Psoas muscle (tissue), 8 donors: ENCODE data around the gene SENP7. TPM values are rescaled to one million over a fixed set of nuclear protein-coding genes. Genes with fewer than 3 reads are reported as not detected.
"Not testable (repeated sequence)": the region's sequence is repeated elsewhere in the genome, so short reads cannot be mapped to it uniquely, and the experiment has no call there.

Source experiments
- ATAC-seq, 4 donors: fragments of 200-7000 bp; cut with Tn5 transposase; one replicate each; pipeline ENCODE4 v1.9.1; 2020; ENCODE audit warnings: moderate library complexity in 3 of 4, mild to moderate bottlenecking in 2 of 4
- DNase-seq, 2 donors: peaks; one replicate each; pipeline ENCODE4 v3.0.0-alpha.2; 2020
- H3K27ac ChIP-seq: fragments of 200-600 bp; one replicate; pipeline ENCODE4 v1.8.0; 2022
- H3K27me3 ChIP-seq, 3 donors: fragments of 200-600 bp in 1 of 3; one replicate each; pipeline versions ENCODE4 v1.6.1 to v1.8.0; 2013 to 2022; ENCODE audit warnings: low read length in 2 of 3, mild to moderate bottlenecking in 2 of 3, moderate library complexity in 1 of 3; ENCODE audit not compliant: insufficient read depth in 3 of 3
- H3K36me3 ChIP-seq, 2 donors: fragments of 200-600 bp in 1 of 2; one replicate each; pipeline versions ENCODE4 v1.6.1 to v1.8.0; 2013 to 2022; ENCODE audit warnings: low read depth in 1 of 2, mild to moderate bottlenecking in 1 of 2, moderate library complexity in 1 of 2; ENCODE audit not compliant: insufficient read depth in 1 of 2
- H3K4me1 ChIP-seq: fragments of 200-600 bp; one replicate; pipeline ENCODE4 v1.8.0; 2022
- H3K4me3 ChIP-seq: fragments of 200-600 bp; one replicate; pipeline ENCODE4 v1.8.0; 2022; ENCODE audit warnings: mild to moderate bottlenecking
- H3K9me3 ChIP-seq: fragments of 200-600 bp; one replicate; pipeline ENCODE4 v1.8.0; 2022
- WGBS, 3 donors: extraction: QIAGEN DNeasy Blood & Tissue Kit; methylation state at CpG; one replicate each; pipeline versions ENCODE4 v1.1.6 to v1.1.7; 2013; 5-methylcytosine and 5-hydroxymethylcytosine counted together
- intact Hi-C, 2 donors: fragments of 100-400 bp; cut with DNase I; formaldehyde crosslinking; loops; one replicate each; pipeline versions ENCODE4 v1.11.0 to v1.14.2; 2022
- long read RNA-seq, 2 donors: library from polyadenylated mRNA; unstranded; transcript quantifications; one replicate each; pipeline ENCODE4 v2.0.0, GENCODE V29; 2021
- polyA plus RNA-seq, 3 donors: library from polyadenylated mRNA; stranded (reverse); fragments of 200-250 nt; gene quantifications; one replicate each; pipeline ENCODE4 v1.2.3, GENCODE V29; 2013
- total RNA-seq, 4 donors: library from RNA; stranded (reverse); fragmentation: NEBNext Ultra II Directional in 2 of 4; extraction: Animal tissue kit (Norgen Biotek cat#: 25700) in 2 of 4; gene quantifications; one replicate each; pipeline versions ENCODE4 v1.2.1 to v1.2.4, GENCODE V29; 2021 to 2023
- TF ChIP-seq, protein P1 (sequence below): fragments of 200-600 bp; IDR thresholded peaks from one replicate; pipeline ENCODE4 v1.8.0; 2022; ENCODE audit warnings: antibody characterized with exemption
- donor health status: healthy with polysubstance abuse.
- donor health status: DM: no; HTN: no; CAD: no; lungs with moderate emphysema.
- donor health status: Bipolar disorder and iron deficiency.
- donor health status: healthy.
- donor health status: DM: yes; HTN: yes; CAD: no.
- donor health status: DM: no; HTN: no; CAD: no.
- donor health status: DM: no; HTN: no; CAD: no.
- donor health status: DM: yes; HTN: yes; CAD: no.

SENP7 gene
- total RNA-seq = 1 to 10 TPM; 7.7 to 8.7 (median 8.2) TPM
- polyA plus RNA-seq = 1 to 10 TPM; 4.2 to 4.7 (median 4.4) TPM
- long read RNA-seq, donor 1, partial matches to known transcripts = 1 of 3 reads
- long read RNA-seq, donor 1, other reads (novel, unspliced or antisense) = 1 of 3 reads
- long read RNA-seq, donor 2, full-length matches to known transcripts = 5 of 8 reads
- long read RNA-seq, donor 2, partial matches to known transcripts = 1 of 8 reads
- long read RNA-seq, donor 2, other reads (novel, unspliced or antisense) = 2 of 8 reads

GRCh38 chr3:101512646-101513418 is at the start of gene SENP7:
Gene SENP7, minus strand, starts transcription at chr3:101513212. Its CDS starts 82 bp downstream, at chr3:101513130.
- TF ChIP-seq, protein P1, sequence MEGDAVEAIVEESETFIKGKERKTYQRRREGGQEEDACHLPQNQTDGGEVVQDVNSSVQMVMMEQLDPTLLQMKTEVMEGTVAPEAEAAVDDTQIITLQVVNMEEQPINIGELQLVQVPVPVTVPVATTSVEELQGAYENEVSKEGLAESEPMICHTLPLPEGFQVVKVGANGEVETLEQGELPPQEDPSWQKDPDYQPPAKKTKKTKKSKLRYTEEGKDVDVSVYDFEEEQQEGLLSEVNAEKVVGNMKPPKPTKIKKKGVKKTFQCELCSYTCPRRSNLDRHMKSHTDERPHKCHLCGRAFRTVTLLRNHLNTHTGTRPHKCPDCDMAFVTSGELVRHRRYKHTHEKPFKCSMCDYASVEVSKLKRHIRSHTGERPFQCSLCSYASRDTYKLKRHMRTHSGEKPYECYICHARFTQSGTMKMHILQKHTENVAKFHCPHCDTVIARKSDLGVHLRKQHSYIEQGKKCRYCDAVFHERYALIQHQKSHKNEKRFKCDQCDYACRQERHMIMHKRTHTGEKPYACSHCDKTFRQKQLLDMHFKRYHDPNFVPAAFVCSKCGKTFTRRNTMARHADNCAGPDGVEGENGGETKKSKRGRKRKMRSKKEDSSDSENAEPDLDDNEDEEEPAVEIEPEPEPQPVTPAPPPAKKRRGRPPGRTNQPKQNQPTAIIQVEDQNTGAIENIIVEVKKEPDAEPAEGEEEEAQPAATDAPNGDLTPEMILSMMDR = no peak
- H3K27ac ChIP-seq = peak within 1 kb of the TSS; percentile 90
- ATAC-seq = peak; percentile 83 to 93 (median 85)
- DNase-seq = peak; percentile 86 to 92
- H3K9me3 ChIP-seq = no peaks in the 10 kb centered on the region
- H3K36me3 ChIP-seq = no peaks in the 10 kb centered on the region
- H3K27me3 ChIP-seq = peaks cover 0 to 10% (median 0%) of the 10 kb centered on the region in 3 donors
- 0 to 1% (median 0%) methylated on average over 36 to 54 of the region's 54 CpGs for WGBS, 3 donors
- intact Hi-C loops = loop anchor here in 1 of 2 donors (1.0 to 2.0 kb wide), 2 partner anchors 48 to 60 kb away; partner anchors contain the start of gene TRMT10C
- peaks cover 3% of the 10 kb centered on the region for H3K4me1 ChIP-seq
- peak within 1 kb of the TSS; percentile 86 for H3K4me3 ChIP-seq

- TF ChIP-seq, protein P1 = no peak
- H3K27ac ChIP-seq = peak within 1 kb of the TSS; percentile 93
- DNase-seq (peak; percentile 89 to 95), ATAC-seq (peak; percentile 99 to 100 (median 100))
- H3K36me3 ChIP-seq = peaks cover 0 to 24% of the 10 kb centered on the region in 2 donors
- WGBS, 3 donors = 0% methylated on average over 35 of the region's 35 CpGs
- H3K4me1 ChIP-seq = peaks cover 15% of the 10 kb centered on the region
- peak within 1 kb of the TSS; percentile 88 for H3K4me3 ChIP-seq
- H3K9me3 ChIP-seq = no peaks in the 10 kb centered on the region
- intact Hi-C loops = loop anchor here in 1 of 2 donors (1.0 kb wide), 1 partner anchor 48 kb away; the partner anchor contains the start of gene SENP7
- H3K27me3 ChIP-seq = peaks cover 0 to 10% (median 4%) of the 10 kb centered on the region in 3 donors
Measured at GRCh38 chr3:101561630-101562328, 48.8 kb upstream of the SENP7 start, which contains the start of gene TRMT10C. Gene TRMT10C, plus strand, starts transcription at chr3:101561868. Its CDS starts 2,914 bp downstream, at chr3:101564782.

DNA sequence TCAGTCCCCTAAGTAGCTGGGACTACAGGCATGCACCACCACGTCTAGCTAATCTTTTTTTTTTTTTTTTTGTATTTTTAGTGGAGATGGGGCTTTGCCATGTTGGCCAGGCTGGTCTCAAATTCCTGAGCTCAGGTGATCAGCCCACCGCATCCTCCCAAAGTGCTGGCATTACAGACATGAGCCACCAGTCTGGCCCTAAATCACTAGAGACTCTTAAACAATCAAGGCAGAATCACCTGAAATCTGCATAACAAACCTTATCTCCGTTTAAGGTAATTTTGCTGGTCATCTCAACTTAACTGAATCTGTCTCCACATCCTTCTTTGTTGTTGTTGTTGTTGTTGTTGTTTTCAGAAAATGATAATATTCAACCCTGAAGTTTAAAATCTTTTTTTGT is 43.1 kb upstream of the SENP7 start:
- TF ChIP-seq, protein P1 = no peak
- ATAC-seq (no peak), DNase-seq (no peak)
- Histone ChIP-seq H3K4me1 (no peaks in the 10 kb centered on the region), H3K36me3 (no peaks in the 10 kb centered on the region), H3K9me3 (no peaks in the 10 kb centered on the region), H3K4me3 (no peak overlapping the region), H3K27me3 (peaks cover 3 to 24% (median 4%) of the 10 kb centered on the region in 3 donors), H3K27ac (no peak overlapping the region)
- 31 to 39% (median 38%) methylated on average over 3 of the region's 3 CpGs for WGBS, 3 donors
- intact Hi-C loops = loop anchor here in 1 of 2 donors (5.0 kb wide), 1 partner anchor 39 kb away; no protein-coding TSS in a partner anchor

- peaks cover 2 to 20% (median 3%) of the 10 kb centered on the region in 3 donors for H3K27me3 ChIP-seq
- H3K27ac ChIP-seq, H3K4me1 ChIP-seq, ATAC-seq, H3K4me3 ChIP-seq, H3K9me3 ChIP-seq, DNase-seq, intact Hi-C loops, H3K36me3 ChIP-seq: not testable (repeated sequence)
- WGBS, 3 donors = 80 to 82% (median 81%) methylated on average over 5 of the region's 5 CpGs
Measured at GRCh38 chr3:101553381-101553780, 40.4 kb upstream of the SENP7 start.

- H3K4me1 ChIP-seq, H3K9me3 ChIP-seq, DNase-seq, intact Hi-C loops, ATAC-seq, H3K27ac ChIP-seq, H3K4me3 ChIP-seq, H3K36me3 ChIP-seq: not testable (repeated sequence)
- WGBS, 3 donors = 95 to 97% (median 95%) methylated on average over 43 to 50 of the region's 50 CpGs
- peaks cover 0 to 11% (median 3%) of the 10 kb centered on the region in 3 donors for H3K27me3 ChIP-seq
Measured at GRCh38 chr3:101551359-101552081, 38.5 kb upstream of the SENP7 start.
